GM12878 (cell line): Measurements from ENCODE around the gene OXCT1. TPM values are rescaled to one million over a fixed set of nuclear protein-coding genes. Genes with fewer than 3 reads are reported as not detected.

ENCODE experiments used
- ATAC-seq: fragments of 200-7000 bp; cut with Tn5 transposase; 3 replicates; pipeline ENCODE4 v1.9.1; 2020; ENCODE audit warnings: mild to moderate bottlenecking, moderate library complexity
- BruUV-seq: library from RNA; stranded (reverse); fragments of 400-500 nt; replicated peaks from 2 replicates; lab custom pipeline; 2021; lab: Mats Ljungman, UMichigan
- CTCF ChIA-PET: fragments of 300-600 bp; sonication (Branson Sonifier 250); formaldehyde crosslinking; extraction: SDS; loops from one replicate; lab custom pipeline; 2021; ENCODE audit warnings: inconsistent platforms; lab: Yijun Ruan, JAX
- POLR2A ChIA-PET: fragments of 350-600 bp; formaldehyde crosslinking; extraction: SDS; loops from one replicate; lab custom pipeline; 2021; ENCODE audit warnings: inconsistent platforms; lab: Charles Lee
- RAD21 ChIA-PET: fragments of 300-600 bp; sonication (Branson Sonifier 250); formaldehyde crosslinking; loops from one replicate; lab custom pipeline; 2023; ENCODE audit warnings: antibody characterized with exemption; ENCODE audit not compliant: unreplicated experiment; lab: Charles Lee
- SMC1A ChIA-PET: fragments of 300-600 bp; sonication (Branson Sonifier 250); formaldehyde crosslinking; loops from one replicate; lab custom pipeline; 2023; ENCODE audit not compliant: unreplicated experiment, uncharacterized antibody; lab: Charles Lee
- DNase-seq: peaks from one replicate; pipeline ENCODE4 v3.0.0-alpha.2; 2011; ENCODE audit warnings: low read depth, low spot score
- FAIRE-seq: peaks from 3 replicates; lab custom pipeline; 2011; peaks lifted over from hg19 to GRCh38; lab: Jason Lieb, UNC
- H2AFZ ChIP-seq: 2 replicates; pipeline ENCODE4 v1.6.0; 2011; ENCODE audit warnings: low read depth, low read length, control low read depth; ENCODE audit not compliant: control insufficient read depth
- H3K27ac ChIP-seq: 2 replicates; pipeline ENCODE4 v1.5.1; 2011; ENCODE audit warnings: control low read depth; ENCODE audit not compliant: control insufficient read depth, insufficient read depth
- H3K27me3 ChIP-seq, 2 experiments: replicated peaks in 1 of 2; 2 replicates each; pipeline versions ENCODE4 v1.6.0 to v1.6.1; 2011; ENCODE audit warnings: low read length in 1 of 2; ENCODE audit not compliant: control insufficient read depth in 2 of 2, insufficient read depth in 2 of 2
- H3K36me3 ChIP-seq, 2 experiments: 2 replicates each; pipeline ENCODE4 v1.5.1; 2011; ENCODE audit warnings: low read length in 1 of 2; ENCODE audit not compliant: control insufficient read depth in 2 of 2, insufficient read depth in 2 of 2
- H3K4me1 ChIP-seq: 2 replicates; pipeline ENCODE4 v1.6.1; 2011; ENCODE audit warnings: mild to moderate bottlenecking, low read length, moderate library complexity, mixed read lengths; ENCODE audit not compliant: control insufficient read depth, insufficient read depth
- H3K4me2 ChIP-seq: 2 replicates; pipeline ENCODE4 v1.6.0; 2011; ENCODE audit warnings: control low read depth; ENCODE audit not compliant: control insufficient read depth, insufficient read depth
- H3K4me3 ChIP-seq: fragments of 200-600 bp; sonication (generic); 2 replicates; pipeline ENCODE4 v1.5.1; 2016
- H3K79me2 ChIP-seq: 2 replicates; pipeline ENCODE4 v1.6.0; 2011; ENCODE audit warnings: low read length; ENCODE audit not compliant: control insufficient read depth, insufficient read depth
- H3K9ac ChIP-seq: 2 replicates; pipeline ENCODE4 v1.8.0; 2011; ENCODE audit warnings: low read length, control low read depth, mixed read lengths; ENCODE audit not compliant: control insufficient read depth, insufficient read depth
- H3K9me3 ChIP-seq: replicated peaks from 3 replicates; pipeline ENCODE4 v1.5.1; 2011; ENCODE audit warnings: mild to moderate bottlenecking, low read length; ENCODE audit not compliant: control insufficient read depth, insufficient read depth
- H4K20me1 ChIP-seq: 2 replicates; pipeline ENCODE4 v1.6.0; 2011; ENCODE audit not compliant: control insufficient read depth, insufficient read depth
- GATAD2B ChIP-seq: fragments of 450-650 bp; conservative IDR thresholded peaks from 2 replicates; pipeline ENCODE4 v1.6.1; 2017; ENCODE audit warnings: low read depth, mild to moderate bottlenecking, moderate library complexity
- RAD21 ChIP-seq: IDR thresholded peaks from 2 replicates; pipeline ENCODE4 v1.6.1; 2011; ENCODE audit warnings: mild to moderate bottlenecking, low read depth, low read length, moderate library complexity; ENCODE audit not compliant: insufficient read depth
- SMC3 ChIP-seq: IDR thresholded peaks from 2 replicates; pipeline ENCODE4 v1.6.1; 2011; ENCODE audit warnings: low read length, improper control_type of control experiment, borderline replicate concordance
- SPI1 ChIP-seq: IDR thresholded peaks from 2 replicates; pipeline ENCODE4 v1.6.1; 2011; ENCODE audit warnings: low read depth, mild to moderate bottlenecking, low read length, moderate library complexity, borderline replicate concordance; ENCODE audit not compliant: insufficient read depth
- YY1 ChIP-seq: IDR thresholded peaks from 2 replicates; pipeline ENCODE4 v1.6.1; 2011; ENCODE audit warnings: low read depth, mild to moderate bottlenecking, low read length
- ZNF207 ChIP-seq: fragments of 450-650 bp; IDR thresholded peaks from 2 replicates; pipeline ENCODE4 v1.6.1; 2014; ENCODE audit warnings: antibody characterized with exemption, mild to moderate bottlenecking, borderline replicate concordance
- ZNF24 ChIP-seq: fragments of 450-650 bp; IDR thresholded peaks from 2 replicates; pipeline ENCODE4 v1.6.1; 2017; ENCODE audit warnings: antibody characterized with exemption, mild to moderate bottlenecking
- ZNF622 ChIP-seq: fragments of 450-650 bp; IDR thresholded peaks from 2 replicates; pipeline ENCODE4 v1.6.1; 2017; ENCODE audit warnings: mild to moderate bottlenecking, inconsistent platforms
- WGBS: methylation state at CpG from one replicate; pipeline ENCODE4 v1.1.6; 2016; ENCODE audit warnings: low lambda C conversion rate; ENCODE audit not compliant: insufficient replicate concordance, insufficient coverage; ENCODE audit errors: missing lambda C conversion rate; 5-methylcytosine and 5-hydroxymethylcytosine counted together
- in situ Hi-C: fragments of 300-500 bp; cut with MboI; formaldehyde crosslinking; loops from 9 replicates; pipeline ENCODE4 v1.14.3; 2018; ENCODE audit warnings: mixed read lengths
- intact Hi-C: fragments of 100-400 bp; cut with micrococcal nuclease; formaldehyde crosslinking; loops from one replicate; pipeline ENCODE4 v1.14.2; 2022; ENCODE audit not compliant: unreplicated experiment
- polyA plus RNA-seq, 11 experiments: library from polyadenylated mRNA; depleted of rRNA in 4 of 11; unstranded in 6 of 11; stranded (reverse) in 5 of 11; fragments of >200 nt; fragmentation: Nextera tagmentation in 4 of 11; fragmentation: Illumina TruSeq in 1 of 11; extraction: Ambion mirVana in 4 of 11; extraction: Trizol in 1 of 11; gene quantifications; 1 replicate in 1 of 11; 2 replicates in 10 of 11; pipeline versions ENCODE4 v1.2.1 to v1.2.3, GENCODE V29; 2011 to 2016; ENCODE audit warnings: inconsistent platforms in 2 of 11, missing spikeins in 2 of 11, low read depth in 1 of 11
- total RNA-seq, 4 experiments: library from RNA; depleted of rRNA in 3 of 4; stranded (reverse); fragments of >200 nt in 3 of 4; fragmentation: Illumina TruSeq in 1 of 4; extraction: Trizol in 1 of 4; gene quantifications; 2 replicates each; pipeline versions ENCODE4 v1.2.1 to v1.2.3, GENCODE V29; 2013 to 2021
- TF ChIP-seq, protein P1 (sequence below): fragments of 450-650 bp; IDR thresholded peaks from 2 replicates; pipeline ENCODE4 v1.6.1; 2017; ENCODE audit warnings: low read depth, mild to moderate bottlenecking, moderate library complexity
- TF ChIP-seq, protein P2 (sequence below): fragments of 150-350 bp; IDR thresholded peaks from 2 replicates; pipeline ENCODE4 v1.6.1; 2014; ENCODE audit warnings: mild to moderate bottlenecking, low read depth, low read length
- TF ChIP-seq, protein P3 (sequence below), 3 experiments: IDR thresholded peaks in 2 of 3; conservative IDR thresholded peaks in 1 of 3; 2 replicates each; pipeline ENCODE4 v1.5.1; 2011; ENCODE audit warnings: low read depth in 3 of 3, low read length in 3 of 3, mild to moderate bottlenecking in 3 of 3, control low read depth in 2 of 3, moderate library complexity in 2 of 3, inconsistent platforms in 1 of 3, mixed read lengths in 1 of 3; ENCODE audit not compliant: control insufficient read depth in 2 of 3, insufficient read depth in 1 of 3; ENCODE audit errors: extremely low read depth in 1 of 3

OXCT1 gene
- total and polyA plus RNA-seq, 10 of the 15 experiments (the other 5 are each of a cell fraction or from before 2014, with no cell fraction given), result 46.9 to 103 (median 70.5) TPM

DNA sequence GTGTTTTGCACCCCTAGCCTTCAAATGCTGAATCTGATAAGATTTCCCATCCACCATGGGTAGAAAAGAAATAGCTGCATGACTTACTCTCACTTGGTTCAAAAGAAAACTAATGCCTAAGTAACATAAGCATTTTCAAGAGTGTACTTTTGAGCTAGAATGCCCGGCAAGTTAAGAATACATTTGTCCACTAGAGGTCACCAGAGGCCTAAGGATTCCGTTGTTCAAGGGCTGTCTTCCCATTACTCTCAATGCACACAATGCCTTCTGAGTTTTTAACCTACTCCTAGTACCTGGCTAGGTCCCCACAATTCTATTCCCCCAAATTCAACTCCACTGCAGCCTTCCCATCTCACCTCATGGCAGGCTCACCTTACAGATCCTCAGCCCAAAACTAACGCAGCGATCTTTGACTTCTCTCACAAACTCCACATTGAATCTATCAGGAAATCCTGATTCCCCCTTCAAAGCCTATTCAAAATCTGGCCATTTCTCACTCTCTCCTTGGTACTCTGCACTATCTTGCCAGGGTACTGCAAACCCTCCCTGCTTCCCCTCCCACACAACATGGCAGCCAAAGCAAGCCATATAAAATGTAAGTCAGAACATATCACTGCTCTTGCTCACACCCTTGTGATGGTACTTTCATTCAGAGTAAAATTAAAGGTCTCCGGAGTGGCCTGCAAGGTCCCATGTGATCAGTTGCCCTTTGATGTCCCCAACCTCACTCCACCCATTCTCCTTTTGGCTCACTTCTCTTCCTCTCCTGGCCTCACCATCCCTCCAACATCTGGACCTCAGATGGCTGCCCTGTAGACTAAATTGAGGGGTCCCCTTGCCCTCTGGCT, 13.4 kb downstream of the OXCT1 start:
- intact Hi-C loops, result loop anchor here (1.0 to 5.0 kb wide), 5 partner anchors 148 to 1030 kb away; no protein-coding TSS in a partner anchor
- TF ChIP-seq, protein P1, sequence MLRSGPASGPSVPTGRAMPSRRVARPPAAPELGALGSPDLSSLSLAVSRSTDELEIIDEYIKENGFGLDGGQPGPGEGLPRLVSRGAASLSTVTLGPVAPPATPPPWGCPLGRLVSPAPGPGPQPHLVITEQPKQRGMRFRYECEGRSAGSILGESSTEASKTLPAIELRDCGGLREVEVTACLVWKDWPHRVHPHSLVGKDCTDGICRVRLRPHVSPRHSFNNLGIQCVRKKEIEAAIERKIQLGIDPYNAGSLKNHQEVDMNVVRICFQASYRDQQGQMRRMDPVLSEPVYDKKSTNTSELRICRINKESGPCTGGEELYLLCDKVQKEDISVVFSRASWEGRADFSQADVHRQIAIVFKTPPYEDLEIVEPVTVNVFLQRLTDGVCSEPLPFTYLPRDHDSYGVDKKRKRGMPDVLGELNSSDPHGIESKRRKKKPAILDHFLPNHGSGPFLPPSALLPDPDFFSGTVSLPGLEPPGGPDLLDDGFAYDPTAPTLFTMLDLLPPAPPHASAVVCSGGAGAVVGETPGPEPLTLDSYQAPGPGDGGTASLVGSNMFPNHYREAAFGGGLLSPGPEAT, result no peak
- TF ChIP-seq YY1, result 0 out of 2 replicates have a peak, but pooled peaks have one; percentile 14
- TF ChIP-seq ZNF622, result no peak
- peak; percentile 75; the same call in 1 of the 2 replicates for TF ChIP-seq SMC3
- TF ChIP-seq, protein P2, sequence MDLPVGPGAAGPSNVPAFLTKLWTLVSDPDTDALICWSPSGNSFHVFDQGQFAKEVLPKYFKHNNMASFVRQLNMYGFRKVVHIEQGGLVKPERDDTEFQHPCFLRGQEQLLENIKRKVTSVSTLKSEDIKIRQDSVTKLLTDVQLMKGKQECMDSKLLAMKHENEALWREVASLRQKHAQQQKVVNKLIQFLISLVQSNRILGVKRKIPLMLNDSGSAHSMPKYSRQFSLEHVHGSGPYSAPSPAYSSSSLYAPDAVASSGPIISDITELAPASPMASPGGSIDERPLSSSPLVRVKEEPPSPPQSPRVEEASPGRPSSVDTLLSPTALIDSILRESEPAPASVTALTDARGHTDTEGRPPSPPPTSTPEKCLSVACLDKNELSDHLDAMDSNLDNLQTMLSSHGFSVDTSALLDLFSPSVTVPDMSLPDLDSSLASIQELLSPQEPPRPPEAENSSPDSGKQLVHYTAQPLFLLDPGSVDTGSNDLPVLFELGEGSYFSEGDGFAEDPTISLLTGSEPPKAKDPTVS, result no peak
- TF ChIP-seq RAD21, result peak; percentile 90
- no peak for TF ChIP-seq GATAD2B
- TF ChIP-seq ZNF24, result no peak
- no peak for TF ChIP-seq ZNF207
- no peak for TF ChIP-seq SPI1
- TF ChIP-seq, protein P3, sequence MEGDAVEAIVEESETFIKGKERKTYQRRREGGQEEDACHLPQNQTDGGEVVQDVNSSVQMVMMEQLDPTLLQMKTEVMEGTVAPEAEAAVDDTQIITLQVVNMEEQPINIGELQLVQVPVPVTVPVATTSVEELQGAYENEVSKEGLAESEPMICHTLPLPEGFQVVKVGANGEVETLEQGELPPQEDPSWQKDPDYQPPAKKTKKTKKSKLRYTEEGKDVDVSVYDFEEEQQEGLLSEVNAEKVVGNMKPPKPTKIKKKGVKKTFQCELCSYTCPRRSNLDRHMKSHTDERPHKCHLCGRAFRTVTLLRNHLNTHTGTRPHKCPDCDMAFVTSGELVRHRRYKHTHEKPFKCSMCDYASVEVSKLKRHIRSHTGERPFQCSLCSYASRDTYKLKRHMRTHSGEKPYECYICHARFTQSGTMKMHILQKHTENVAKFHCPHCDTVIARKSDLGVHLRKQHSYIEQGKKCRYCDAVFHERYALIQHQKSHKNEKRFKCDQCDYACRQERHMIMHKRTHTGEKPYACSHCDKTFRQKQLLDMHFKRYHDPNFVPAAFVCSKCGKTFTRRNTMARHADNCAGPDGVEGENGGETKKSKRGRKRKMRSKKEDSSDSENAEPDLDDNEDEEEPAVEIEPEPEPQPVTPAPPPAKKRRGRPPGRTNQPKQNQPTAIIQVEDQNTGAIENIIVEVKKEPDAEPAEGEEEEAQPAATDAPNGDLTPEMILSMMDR (IDR thresholded peaks at IDR 0.05 in 2 of 3, conservative IDR thresholded peaks at IDR 0.05 in 1 of 3; ENCODE audit: control insufficient read depth in 2 of 3, extremely low read depth in 1 of 3, insufficient read depth in 1 of 3, low read depth in 3 of 3, low read length in 3 of 3), result peak; percentile 57 to 83 (median 75)
- TF ChIP-seq, all 136 proteins: peak for 4
- Histone ChIP-seq H3K4me3 (no peak overlapping the region), H3K79me2 (no peaks in the 10 kb centered on the region), H3K4me1 (no peaks in the 10 kb centered on the region), H3K27me3 (no peaks in the 10 kb centered on the region), H3K9ac (no peak overlapping the region), H2AFZ (no peak overlapping the region), H3K9me3 (no peaks in the 10 kb centered on the region), H3K27ac (no peak overlapping the region), H3K4me2 (no peak overlapping the region), H3K36me3 (peaks cover 0 to 25% of the 10 kb centered on the region in 2 experiments; a peak in 3 of 4 replicates), H4K20me1 (no peaks in the 10 kb centered on the region)
- 58% methylated on average over 5 of the region's 5 CpGs for WGBS
- SMC1A ChIA-PET, result interaction anchor here (0.6 to 8.5 kb wide), 30 partner anchors 8 to 1033 kb away, joined by 3 to 172 read pairs (median 4); partner anchors contain the start of genes FBXO4 and RIMOC1
- ATAC-seq (peak; percentile 98), FAIRE-seq (peak; percentile 99), DNase-seq (no peak)
- in situ Hi-C loops, result loop anchor here (5.0 to 10.0 kb wide), 3 partner anchors 200 to 908 kb away; no protein-coding TSS in a partner anchor
- RAD21 ChIA-PET, result interaction anchor here (0.6 to 5.9 kb wide), 28 partner anchors 9 to 1032 kb away, joined by 3 to 127 read pairs (median 4); partner anchors contain the start of genes FBXO4 and GHR
- POLR2A ChIA-PET, result interaction anchor here (1.5 kb wide), 1 partner anchor 201 kb away, joined by 4 read pairs; no protein-coding TSS in a partner anchor
- no TSS peak for BruUV-seq
- CTCF ChIA-PET, result interaction anchor here (0.6 to 11.0 kb wide), 48 partner anchors 10 to 1032 kb away, joined by 3 to 300 read pairs (median 4); partner anchors contain the start of genes FBXO4, GHR and RIMOC1
